GM21390 (cell line): ENCODE data around the gene AQP11.
"Not testable (repeated sequence)": the region's sequence is repeated elsewhere in the genome, so short reads cannot be mapped to it uniquely, and the experiment has no call there.

Source experiments
- ATAC-seq: cut with Tn5 transposase; IDR thresholded peaks from one replicate; pipeline ENCODE4 v1.9.1; 2021; ENCODE audit not compliant: unreplicated experiment

The AQP11 gene

GRCh38 chr11:77589521-77590193 is at the start of gene AQP11:
AQP11 (plus strand) TSS chr11:77589953; CDS start chr11:77589993, 40 bp downstream.
- peak; percentile 85 for ATAC-seq

DNA sequence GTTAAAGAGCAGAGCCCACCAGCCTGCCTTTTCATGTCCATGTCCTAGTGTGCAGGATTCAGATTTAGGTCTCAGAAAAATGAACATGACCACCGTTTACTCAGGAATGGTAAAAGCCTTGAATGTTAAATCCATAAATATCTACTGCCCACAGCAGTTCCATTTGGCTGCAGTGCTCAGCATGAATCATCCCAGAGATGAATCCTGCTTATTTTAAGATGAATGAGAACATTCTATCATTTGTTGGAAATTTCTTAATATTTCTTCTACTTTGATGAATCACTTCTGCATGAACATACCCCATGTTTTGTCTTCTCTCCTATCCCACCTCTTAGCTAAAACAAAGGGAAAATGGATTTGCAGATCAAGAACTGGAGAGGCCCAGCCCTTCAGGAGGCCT is 47.5 kb upstream of the AQP11 start:
- ATAC-seq, result no peak

GRCh38 chr11:77547047-77547836 is 42.5 kb upstream of the AQP11 start:
- no peak for ATAC-seq

- no peak for ATAC-seq
Observed at GRCh38 chr11:77547863-77548551, 41.7 kb upstream of the AQP11 start.

- no peak for ATAC-seq
Observed at GRCh38 chr11:77548552-77549445, 41.0 kb upstream of the AQP11 start.

DNA sequence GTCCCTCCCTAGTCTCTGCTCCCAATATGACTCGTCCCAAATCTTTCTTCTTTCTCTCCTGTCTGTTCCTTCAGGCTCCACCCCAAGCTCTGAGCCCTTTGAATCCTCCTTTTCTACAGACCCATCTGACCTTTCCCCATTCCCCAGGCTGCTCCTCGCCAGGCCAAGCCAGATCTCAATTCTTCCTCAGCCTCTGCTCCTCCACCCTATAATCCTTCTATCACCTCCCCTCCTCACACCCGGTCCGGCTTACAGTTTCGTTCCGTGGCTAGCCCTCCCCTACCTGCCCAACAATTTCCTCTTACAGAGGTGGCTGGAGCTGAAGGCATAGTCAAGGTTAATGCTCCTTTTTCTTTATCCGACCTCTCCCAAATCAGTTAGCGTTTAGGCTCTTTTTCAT is 38.3 kb upstream of the AQP11 start:
- ATAC-seq, result not testable (repeated sequence)

- no peak for ATAC-seq
Observed at GRCh38 chr11:77557553-77557952, 32.2 kb upstream of the AQP11 start.

GRCh38 chr11:77558380-77558779 is 31.4 kb upstream of the AQP11 start:
- no peak for ATAC-seq

DNA sequence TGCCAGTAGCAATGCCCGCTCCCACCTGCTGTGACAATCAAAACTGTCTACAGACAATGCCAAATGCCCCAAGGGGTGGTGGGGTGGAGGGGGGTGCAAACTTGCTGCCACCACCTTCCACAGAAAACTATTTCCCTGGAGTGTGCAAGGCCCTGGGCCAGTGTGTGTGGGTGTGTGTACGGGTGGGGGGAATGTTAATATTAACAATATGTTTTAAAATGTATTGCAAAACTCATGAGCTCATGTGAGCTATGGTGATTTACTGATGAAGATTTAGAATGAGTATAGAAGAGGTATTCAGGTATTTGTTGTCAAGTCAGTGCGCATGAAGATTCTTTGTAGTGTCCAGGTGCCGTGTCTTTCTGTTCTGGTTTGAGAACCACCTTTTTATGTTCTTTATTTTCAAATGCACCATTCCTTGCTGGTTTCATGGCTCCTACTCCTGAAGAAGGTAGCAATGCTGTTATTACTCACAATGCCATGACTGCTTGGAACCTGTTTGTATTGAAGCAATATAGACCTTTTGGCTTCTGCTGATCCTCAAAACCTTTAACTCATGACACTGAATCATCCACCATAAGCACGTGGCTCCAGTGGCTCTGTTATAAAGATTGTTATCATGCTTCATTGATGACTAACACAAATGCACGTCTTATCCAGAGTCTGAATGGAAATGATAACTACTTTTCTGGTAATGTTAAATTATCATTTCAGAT is 29.9 kb upstream of the AQP11 start:
- ATAC-seq, result no peak

DNA sequence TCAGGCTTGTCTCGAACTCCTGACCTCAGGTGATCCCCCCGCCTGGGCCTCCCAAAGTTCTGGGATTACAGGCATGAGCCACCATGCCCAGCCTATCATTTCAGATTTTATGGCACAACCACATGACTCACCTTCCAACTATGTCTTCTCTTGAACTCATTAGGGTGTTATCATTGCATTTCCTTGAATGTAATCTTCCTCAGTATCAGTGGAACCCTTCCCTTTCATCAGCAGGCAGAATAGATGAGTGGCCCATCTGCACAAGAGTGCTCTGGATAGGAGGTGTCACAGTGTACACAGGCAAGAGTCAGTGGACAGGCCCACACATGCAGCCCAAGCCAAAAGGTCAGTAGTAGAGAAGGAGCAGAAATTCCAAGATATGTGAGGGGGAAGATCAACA is 29.1 kb upstream of the AQP11 start:
- ATAC-seq, result no peak

- ATAC-seq, result no peak
Observed at GRCh38 chr11:77561257-77561656, 28.5 kb upstream of the AQP11 start.

GRCh38 chr11:77568306-77568705 is 21.4 kb upstream of the AQP11 start:
- no peak for ATAC-seq

DNA sequence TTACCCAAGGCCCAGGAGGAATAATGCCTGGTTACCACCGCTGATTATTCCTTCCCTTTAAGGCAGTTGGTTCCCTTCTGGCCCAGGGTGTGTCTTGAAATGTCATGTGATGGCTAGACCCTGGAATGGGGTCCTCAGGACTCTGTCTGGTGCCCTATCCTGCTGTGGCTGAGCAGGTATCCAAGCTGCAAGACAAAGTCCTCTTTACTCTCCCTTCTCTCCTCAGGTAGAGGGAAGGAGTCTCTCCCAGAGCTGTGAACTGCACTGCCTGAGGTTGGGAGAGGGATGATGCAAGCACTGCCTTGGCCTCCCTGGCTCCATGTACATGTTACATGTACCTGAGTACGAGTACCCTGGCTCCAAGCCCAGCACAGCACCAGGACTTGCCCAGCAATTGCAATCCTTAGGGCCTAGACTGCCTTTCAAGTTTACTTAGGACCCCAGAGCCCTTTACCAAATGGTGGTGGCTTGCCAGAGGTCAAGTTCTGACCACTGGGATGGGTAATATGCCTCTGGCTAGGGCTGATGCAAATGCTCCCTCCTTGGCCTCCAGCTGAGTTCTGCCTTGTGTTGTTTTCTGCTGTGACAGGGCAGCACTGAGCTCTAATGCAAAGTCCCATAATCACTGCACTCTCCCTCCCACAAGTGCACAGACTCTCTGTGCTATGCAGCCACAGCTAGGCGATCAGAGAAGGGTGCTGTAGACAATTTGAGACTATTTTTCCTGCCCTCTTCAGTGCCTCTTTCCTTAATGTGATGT is 20.7 kb upstream of the AQP11 start:
- no peak for ATAC-seq

- no peak for ATAC-seq
Observed at GRCh38 chr11:77569676-77570070, 20.1 kb upstream of the AQP11 start.

GRCh38 chr11:77570896-77571295 is 18.9 kb upstream of the AQP11 start:
- not testable (repeated sequence) for ATAC-seq

DNA sequence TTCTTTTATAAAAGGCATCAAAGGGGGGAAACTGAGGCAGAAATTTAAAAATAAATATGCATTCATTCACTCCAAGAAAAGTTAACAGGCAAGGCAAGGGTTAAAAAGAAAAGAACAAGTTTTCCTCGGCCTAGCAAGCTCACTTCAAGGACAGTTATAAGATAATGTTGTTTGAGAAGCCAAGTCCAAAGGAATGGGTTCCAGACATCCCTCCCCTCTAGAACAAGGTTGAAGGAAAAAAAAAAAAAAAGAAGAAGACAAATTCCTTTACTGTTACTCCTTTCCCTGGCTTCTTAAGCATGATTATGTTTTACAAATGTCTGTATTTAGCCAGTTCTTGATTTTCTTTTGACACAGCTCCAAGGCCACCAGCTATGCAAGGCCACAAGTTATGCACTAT is 14.3 kb upstream of the AQP11 start:
- not testable (repeated sequence) for ATAC-seq

DNA sequence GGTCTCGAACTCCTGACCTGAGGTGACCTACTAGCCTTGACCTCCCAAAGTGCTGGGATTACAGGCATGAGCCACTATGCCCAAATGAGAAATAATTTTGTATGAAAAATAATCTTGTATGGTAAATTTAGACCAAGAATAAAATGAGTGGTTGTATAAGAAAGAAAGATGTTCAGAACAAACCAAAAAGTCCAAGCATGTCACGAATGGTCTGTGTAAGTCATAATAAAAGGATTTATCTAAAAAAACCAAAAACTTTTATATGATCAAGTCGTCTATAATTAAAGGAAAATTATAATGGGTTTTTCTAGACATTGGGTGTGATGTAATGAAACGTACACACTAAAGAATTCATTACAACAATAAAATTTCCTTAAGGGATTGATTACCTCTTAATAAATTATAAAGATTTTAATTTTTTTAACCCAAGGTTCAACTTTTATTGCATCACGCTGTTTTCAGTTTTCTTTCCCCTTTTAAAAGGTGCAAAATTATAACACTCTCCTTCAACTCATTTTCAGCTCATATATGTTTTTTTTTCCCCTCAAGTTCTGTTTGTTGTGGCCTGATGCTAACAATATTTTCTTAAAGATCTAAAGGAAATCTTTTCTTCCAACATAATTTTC is 8.9 kb upstream of the AQP11 start:
- no peak for ATAC-seq

DNA sequence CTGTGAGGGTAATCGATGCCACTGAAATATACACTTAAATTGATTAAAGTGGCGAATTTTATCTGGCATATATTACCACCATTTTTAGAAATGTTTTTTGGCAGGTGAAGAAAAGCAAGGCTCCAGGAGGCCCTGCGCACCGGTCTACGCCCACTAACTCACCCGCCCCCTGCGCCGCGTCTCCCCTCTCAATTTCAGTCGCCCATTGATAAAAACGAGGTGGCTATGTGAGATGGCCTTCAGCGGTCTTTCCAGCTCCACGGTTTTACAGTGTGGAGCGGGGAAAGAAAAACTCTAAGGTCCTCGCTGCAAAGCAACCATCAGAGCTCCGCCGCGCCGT is 602 bp upstream of the AQP11 start:
- peak; percentile 24 for ATAC-seq

- peak; percentile 17 for ATAC-seq
Observed at GRCh38 chr11:77590194-77590782, 535 bp downstream of the AQP11 start.
